GM12891 (cell line): ENCODE results near the gene FNIP1.

ENCODE experiments used
- DNase-seq: peaks from one replicate; pipeline ENCODE4 v3.0.0; 2011; ENCODE audit warnings: low spot score; ENCODE audit not compliant: insufficient read length
- FAIRE-seq: peaks from 2 replicates; lab custom pipeline; 2011; peaks lifted over from hg19 to GRCh38; lab: Jason Lieb, UNC
- PAX5 ChIP-seq: IDR thresholded peaks from 2 replicates; pipeline ENCODE4 v1.6.1; 2011; ENCODE audit warnings: low read length, moderate library complexity, mild to moderate bottlenecking; ENCODE audit not compliant: insufficient read depth, severe bottlenecking
- POLR2A ChIP-seq: IDR thresholded peaks from 2 replicates; pipeline ENCODE4 v1.6.1; 2011; ENCODE audit warnings: low read depth, low read length, control low read depth
- POLR2AphosphoS5 ChIP-seq: IDR thresholded peaks from 2 replicates; pipeline ENCODE4 v1.6.1; 2011; ENCODE audit warnings: low read depth, low read length, control low read depth
- POU2F2 ChIP-seq: IDR thresholded peaks from 2 replicates; pipeline ENCODE4 v1.6.1; 2011; ENCODE audit warnings: low read depth, mild to moderate bottlenecking, control low read depth, low read length, moderate library complexity
- SPI1 ChIP-seq: IDR thresholded peaks from 2 replicates; pipeline ENCODE4 v1.6.1; 2011; ENCODE audit warnings: low read depth, low read length, control low read depth
- TAF1 ChIP-seq: IDR thresholded peaks from 2 replicates; pipeline ENCODE4 v1.6.1; 2011; ENCODE audit warnings: low read depth, low read length, control low read depth

The FNIP1 gene

GRCh38 chr5:131812371-131813160 is 15.7 kb upstream of the FNIP1 start:
- TF ChIP-seq SPI1 = 0 out of 2 replicates have a peak, but pooled peaks have one; percentile 7
- TF ChIP-seq POLR2A = no peak
- DNase-seq = no peak
- FAIRE-seq = no peak

- FAIRE-seq = peak; percentile 5
Observed at GRCh38 chr5:131810510-131811249, 13.9 kb upstream of the FNIP1 start.

GRCh38 chr5:131795879-131796792 is 681 bp downstream of the FNIP1 start:
- FAIRE-seq = peak; percentile 66
- no peak for TF ChIP-seq POLR2A
- no peak for TF ChIP-seq SPI1
- TF ChIP-seq TAF1 = no peak
- TF ChIP-seq PAX5 = no peak
- no peak for TF ChIP-seq POLR2AphosphoS5
- TF ChIP-seq POU2F2 = no peak
- DNase-seq = peak; percentile 13

More at GRCh38 chr5:131810510-131811249, 13.9 kb upstream of the FNIP1 start:
- DNase-seq = peak; percentile 19
- no peak for TF ChIP-seq TAF1
- peak; percentile 23; the same call in 1 of the 2 replicates for TF ChIP-seq SPI1

GRCh38 chr5:131795228-131795627 is 1.6 kb downstream of the FNIP1 start:
- TF ChIP-seq POU2F2 (no peak), POLR2AphosphoS5 (no peak)
- FAIRE-seq (no peak), DNase-seq (no peak)

- DNase-seq = no peak
- FAIRE-seq = peak; percentile 72
- no peak for TF ChIP-seq POLR2A
- no peak for TF ChIP-seq PAX5
- no peak for TF ChIP-seq SPI1
- TF ChIP-seq TAF1 = no peak
- TF ChIP-seq POLR2AphosphoS5 = no peak
- no peak for TF ChIP-seq POU2F2
Observed at GRCh38 chr5:131794586-131794985, 2.2 kb downstream of the FNIP1 start.

GRCh38 chr5:131792896-131793295 is 3.9 kb downstream of the FNIP1 start:
- DNase-seq = no peak
- no peak for FAIRE-seq
- TF ChIP-seq TAF1 (no peak), SPI1 (no peak), POLR2A (no peak), POLR2AphosphoS5 (no peak), PAX5 (no peak), POU2F2 (no peak)

- TF ChIP-seq SPI1 = no peak
- TF ChIP-seq POLR2A = no peak
- no peak for DNase-seq
- FAIRE-seq = no peak
Observed at GRCh38 chr5:131791866-131792265, 5.0 kb downstream of the FNIP1 start.

- no peak for TF ChIP-seq POLR2A
- no peak for TF ChIP-seq POLR2AphosphoS5
- no peak for TF ChIP-seq TAF1
- TF ChIP-seq PAX5 = no peak
- no peak for TF ChIP-seq SPI1
- TF ChIP-seq POU2F2 = no peak
- no peak for FAIRE-seq
- DNase-seq = no peak
Observed at GRCh38 chr5:131790550-131790949, 6.3 kb downstream of the FNIP1 start.

- TF ChIP-seq SPI1 = no peak
- no peak for TF ChIP-seq POU2F2
- TF ChIP-seq TAF1 = no peak
- TF ChIP-seq POLR2A = no peak
- no peak for TF ChIP-seq PAX5
- no peak for TF ChIP-seq POLR2AphosphoS5
- no peak for DNase-seq
- no peak for FAIRE-seq
Observed at GRCh38 chr5:131789765-131790164, 7.1 kb downstream of the FNIP1 start.
